ENCODE measurements around the gene OCIAD2.

DNA sequence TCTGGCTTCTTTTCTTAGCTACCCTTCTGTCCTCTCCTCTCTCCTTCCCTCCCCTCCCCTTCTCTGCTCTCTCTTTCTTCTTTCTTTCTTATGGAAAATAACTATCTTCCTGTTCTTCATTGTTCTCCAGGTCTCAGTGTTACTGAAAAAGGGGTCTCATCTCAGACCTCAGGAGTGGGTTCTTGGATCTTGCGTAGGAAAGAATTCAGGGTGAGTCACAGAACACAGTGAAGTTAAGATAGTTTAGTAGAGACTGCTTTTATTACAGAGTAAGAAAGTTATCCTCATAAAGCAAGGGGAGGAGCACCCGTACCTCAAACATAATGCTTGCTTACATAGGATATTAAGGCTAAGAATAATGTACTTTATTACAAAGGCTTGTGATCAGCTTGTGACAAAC lies 47.7 kb upstream of the OCIAD2 start:
- TF ChIP-seq, protein P1, sequence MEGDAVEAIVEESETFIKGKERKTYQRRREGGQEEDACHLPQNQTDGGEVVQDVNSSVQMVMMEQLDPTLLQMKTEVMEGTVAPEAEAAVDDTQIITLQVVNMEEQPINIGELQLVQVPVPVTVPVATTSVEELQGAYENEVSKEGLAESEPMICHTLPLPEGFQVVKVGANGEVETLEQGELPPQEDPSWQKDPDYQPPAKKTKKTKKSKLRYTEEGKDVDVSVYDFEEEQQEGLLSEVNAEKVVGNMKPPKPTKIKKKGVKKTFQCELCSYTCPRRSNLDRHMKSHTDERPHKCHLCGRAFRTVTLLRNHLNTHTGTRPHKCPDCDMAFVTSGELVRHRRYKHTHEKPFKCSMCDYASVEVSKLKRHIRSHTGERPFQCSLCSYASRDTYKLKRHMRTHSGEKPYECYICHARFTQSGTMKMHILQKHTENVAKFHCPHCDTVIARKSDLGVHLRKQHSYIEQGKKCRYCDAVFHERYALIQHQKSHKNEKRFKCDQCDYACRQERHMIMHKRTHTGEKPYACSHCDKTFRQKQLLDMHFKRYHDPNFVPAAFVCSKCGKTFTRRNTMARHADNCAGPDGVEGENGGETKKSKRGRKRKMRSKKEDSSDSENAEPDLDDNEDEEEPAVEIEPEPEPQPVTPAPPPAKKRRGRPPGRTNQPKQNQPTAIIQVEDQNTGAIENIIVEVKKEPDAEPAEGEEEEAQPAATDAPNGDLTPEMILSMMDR (conservative IDR thresholded peaks at IDR 0.05 in 1 of 2, IDR thresholded peaks at IDR 0.05 in 1 of 2; ENCODE audit: low read depth in 1 of 2, low read length in 2 of 2), result no peak
- TF ChIP-seq EZH2 (IDR thresholded peaks at IDR 0.05; ENCODE audit: low read length, missing control alignments), result no peak

All from fibroblast of lung (primary cell).